ENCODE measurements around the gene SLC8A1.

Gene SLC8A1

DNA sequence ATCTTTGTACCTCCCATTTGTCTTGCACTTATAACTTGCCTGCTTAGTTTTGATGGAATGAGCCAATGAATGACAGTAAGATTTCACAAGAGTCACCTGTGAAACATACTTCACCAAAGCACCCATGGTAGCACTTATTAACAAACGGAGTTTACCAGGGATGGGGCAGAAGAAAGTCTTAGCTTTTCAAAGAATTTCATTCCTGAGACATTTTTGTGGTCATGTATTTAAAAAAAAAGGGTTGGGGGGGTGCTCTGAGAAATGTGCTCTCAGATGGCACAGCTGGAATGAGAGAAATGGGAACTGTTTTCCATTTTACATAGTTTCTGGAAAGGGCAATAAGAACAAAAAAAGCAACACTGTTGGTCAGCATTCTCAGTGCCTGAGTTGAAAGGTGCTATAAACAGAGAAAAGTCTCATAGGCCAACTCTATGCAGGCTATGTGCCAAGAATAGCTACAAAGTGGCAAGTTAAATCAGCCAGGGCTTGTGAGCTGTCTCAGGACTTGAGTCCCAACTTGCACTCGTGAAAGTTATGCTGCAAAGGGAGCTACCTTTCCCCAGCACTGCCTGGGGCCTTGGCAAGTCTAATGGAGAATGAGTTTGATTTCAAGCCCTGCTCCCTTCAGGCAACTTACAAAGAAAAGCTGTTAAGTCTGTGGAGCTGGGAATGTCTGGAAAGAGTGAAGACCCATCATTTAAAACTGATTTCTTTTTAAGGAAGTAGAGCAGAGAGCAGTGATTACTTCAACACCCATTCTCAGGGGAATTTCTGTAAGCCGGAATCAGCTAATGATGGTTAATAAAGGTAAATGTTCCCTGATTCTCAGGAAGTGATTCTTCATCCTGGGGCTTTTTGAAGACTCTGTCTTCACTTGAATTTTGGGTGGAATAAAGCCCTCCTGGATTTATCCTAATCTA, 170.6 kb downstream of the SLC8A1 start:
- no peak overlapping the region for H3K27ac Mint-ChIP-seq (ENCODE audit: low read depth)
- ATAC-seq (replicated peaks; ENCODE audit: extremely low read depth, poor library complexity, severe bottlenecking) (no peak), DNase-seq (ENCODE audit: low spot score in 2 of 2) (no peak)
- H3K9me3 Mint-ChIP-seq: no peaks in the 10 kb centered on the region
- no peaks in the 10 kb centered on the region for H3K36me3 Mint-ChIP-seq (ENCODE audit: insufficient read depth)
- H3K27me3 Mint-ChIP-seq: no peaks in the 10 kb centered on the region
- H3K4me3 Mint-ChIP-seq: no peak overlapping the region
- no peaks in the 10 kb centered on the region for H3K4me1 Mint-ChIP-seq

DNA sequence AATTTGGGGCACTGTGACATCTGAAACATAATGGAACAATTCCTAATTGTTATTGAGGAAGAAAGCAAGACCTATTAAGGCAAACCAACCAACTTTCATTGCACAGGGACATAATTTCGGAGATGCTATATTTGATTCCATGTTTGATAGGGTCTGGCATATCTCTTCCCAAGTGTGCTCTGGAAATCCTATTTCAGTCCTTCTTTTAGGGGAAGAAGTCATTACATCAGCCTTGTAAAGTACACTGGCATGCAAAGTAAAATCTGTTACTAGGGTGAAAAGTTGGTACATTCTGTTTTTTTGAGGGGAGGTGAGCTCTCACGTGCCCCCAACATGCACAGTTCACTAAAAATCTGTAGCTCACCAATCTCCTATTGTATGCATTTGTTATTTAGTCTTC, 172.4 kb downstream of the SLC8A1 start:
- Mint-ChIP-seq H3K27me3 (no peaks in the 10 kb centered on the region), H3K9me3 (no peaks in the 10 kb centered on the region), H3K27ac (ENCODE audit: low read depth) (no peak overlapping the region), H3K4me1 (no peaks in the 10 kb centered on the region), H3K36me3 (ENCODE audit: insufficient read depth) (no peaks in the 10 kb centered on the region), H3K4me3 (no peak overlapping the region)
- DNase-seq (ENCODE audit: low spot score in 2 of 2) (no peak), ATAC-seq (replicated peaks; ENCODE audit: extremely low read depth, poor library complexity, severe bottlenecking) (no peak)

DNA sequence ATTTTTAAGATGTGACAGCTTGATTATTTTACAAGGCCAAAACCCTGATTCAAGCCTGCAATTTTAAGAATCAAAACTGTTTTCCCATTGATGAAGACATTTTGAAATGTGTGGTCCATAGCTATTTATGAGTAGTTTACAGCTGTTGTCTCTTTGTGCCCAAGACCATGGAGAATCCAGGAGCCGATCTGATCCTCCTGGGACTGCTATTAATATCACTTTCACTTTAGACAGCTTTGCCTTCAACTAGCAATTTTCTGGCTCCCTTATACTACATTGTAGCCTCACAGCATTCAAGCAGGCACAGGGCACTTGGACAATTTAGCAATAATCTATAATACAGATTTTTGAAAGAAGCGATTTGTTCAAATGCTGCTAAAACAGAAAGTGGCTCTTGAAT, 172.9 kb downstream of the SLC8A1 start:
- no peaks in the 10 kb centered on the region for H3K9me3 Mint-ChIP-seq
- no peak for DNase-seq (ENCODE audit: low spot score in 2 of 2)
- no peaks in the 10 kb centered on the region for H3K4me1 Mint-ChIP-seq
- no peak overlapping the region for H3K27ac Mint-ChIP-seq (ENCODE audit: low read depth)
- no peaks in the 10 kb centered on the region for H3K27me3 Mint-ChIP-seq
- H3K36me3 Mint-ChIP-seq (ENCODE audit: insufficient read depth): no peaks in the 10 kb centered on the region
- ATAC-seq (replicated peaks; ENCODE audit: extremely low read depth, poor library complexity, severe bottlenecking): no peak
- H3K4me3 Mint-ChIP-seq: no peak overlapping the region

DNA sequence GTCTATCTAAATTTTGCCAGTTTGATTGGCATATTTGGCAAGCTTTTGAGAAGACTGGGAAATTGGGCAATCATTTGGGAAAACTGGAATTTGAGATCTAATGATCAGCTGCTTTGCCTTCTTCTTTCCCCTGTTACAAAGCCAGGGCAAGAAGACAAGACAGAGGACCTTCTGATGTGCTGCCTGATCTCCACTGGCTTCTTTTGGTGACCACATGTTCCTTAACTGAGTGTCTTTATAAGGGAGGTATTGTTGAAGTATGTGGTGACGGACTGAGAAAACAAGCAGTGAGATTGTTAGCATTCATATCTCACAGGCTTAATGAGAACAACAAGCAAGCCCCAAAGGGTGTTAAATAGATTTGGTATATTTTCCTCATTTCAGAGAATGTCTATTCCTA, 175.8 kb downstream of the SLC8A1 start:
- DNase-seq (ENCODE audit: low spot score in 2 of 2) (no peak), ATAC-seq (replicated peaks; ENCODE audit: extremely low read depth, poor library complexity, severe bottlenecking) (no peak)
- no peaks in the 10 kb centered on the region for H3K4me1 Mint-ChIP-seq
- H3K36me3 Mint-ChIP-seq (ENCODE audit: insufficient read depth): no peaks in the 10 kb centered on the region
- H3K27ac Mint-ChIP-seq (ENCODE audit: low read depth): no peak overlapping the region
- H3K9me3 Mint-ChIP-seq: no peaks in the 10 kb centered on the region
- H3K27me3 Mint-ChIP-seq: no peaks in the 10 kb centered on the region
- H3K4me3 Mint-ChIP-seq: no peak overlapping the region

DNA sequence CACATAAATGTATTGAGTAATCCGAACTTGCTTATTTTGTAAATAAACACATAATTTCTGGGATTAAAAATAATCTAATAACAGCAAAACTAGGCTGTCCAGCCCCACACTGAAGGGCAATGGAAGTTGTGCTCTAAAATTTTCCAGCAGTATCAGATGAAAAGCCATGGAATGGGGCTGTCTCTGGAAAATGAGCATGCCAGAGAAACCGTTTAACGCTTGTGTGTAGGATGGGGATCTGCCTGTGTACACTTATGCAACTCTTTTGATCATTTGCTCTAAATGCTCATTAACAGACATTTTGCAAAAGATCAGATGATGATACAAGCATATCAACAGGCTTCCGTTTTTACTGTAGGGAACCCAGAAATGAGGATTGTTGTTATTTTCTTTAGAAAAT, 177.6 kb downstream of the SLC8A1 start:
- Mint-ChIP-seq H3K27me3 (no peaks in the 10 kb centered on the region), H3K4me3 (no peak overlapping the region), H3K27ac (ENCODE audit: low read depth) (no peak overlapping the region), H3K36me3 (ENCODE audit: insufficient read depth) (no peaks in the 10 kb centered on the region), H3K9me3 (no peaks in the 10 kb centered on the region), H3K4me1 (no peaks in the 10 kb centered on the region)
- DNase-seq (ENCODE audit: low spot score in 2 of 2) (no peak), ATAC-seq (replicated peaks; ENCODE audit: extremely low read depth, poor library complexity, severe bottlenecking) (no peak)

DNA sequence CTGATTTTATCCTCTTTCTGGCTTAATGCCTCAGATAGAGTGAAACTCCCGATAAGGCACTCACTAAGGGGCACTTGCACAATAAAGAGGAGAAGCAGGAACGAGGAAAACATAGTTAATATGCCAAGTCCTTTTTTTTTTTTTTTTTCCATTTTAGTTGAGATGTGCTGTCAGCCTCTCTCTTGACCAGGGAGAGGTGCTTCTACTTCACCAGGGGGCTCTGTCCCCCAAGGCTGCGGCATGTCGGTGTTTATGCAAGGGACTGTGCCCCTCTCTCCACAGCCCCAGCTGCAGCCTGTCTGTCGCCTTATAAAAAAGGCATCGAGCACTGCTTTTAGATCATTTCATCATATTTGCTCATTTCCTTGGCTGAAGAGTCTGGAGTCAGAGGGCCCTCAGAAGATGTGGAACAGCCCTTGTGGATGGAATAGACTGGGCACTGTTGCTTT, 178.1 kb downstream of the SLC8A1 start:
- ATAC-seq (replicated peaks; ENCODE audit: extremely low read depth, poor library complexity, severe bottlenecking) (no peak), DNase-seq (ENCODE audit: low spot score in 2 of 2) (no peak)
- Mint-ChIP-seq H3K36me3 (ENCODE audit: insufficient read depth) (no peaks in the 10 kb centered on the region), H3K4me3 (no peak overlapping the region), H3K27ac (ENCODE audit: low read depth) (no peak overlapping the region), H3K4me1 (no peaks in the 10 kb centered on the region), H3K9me3 (no peaks in the 10 kb centered on the region), H3K27me3 (no peaks in the 10 kb centered on the region)

DNA sequence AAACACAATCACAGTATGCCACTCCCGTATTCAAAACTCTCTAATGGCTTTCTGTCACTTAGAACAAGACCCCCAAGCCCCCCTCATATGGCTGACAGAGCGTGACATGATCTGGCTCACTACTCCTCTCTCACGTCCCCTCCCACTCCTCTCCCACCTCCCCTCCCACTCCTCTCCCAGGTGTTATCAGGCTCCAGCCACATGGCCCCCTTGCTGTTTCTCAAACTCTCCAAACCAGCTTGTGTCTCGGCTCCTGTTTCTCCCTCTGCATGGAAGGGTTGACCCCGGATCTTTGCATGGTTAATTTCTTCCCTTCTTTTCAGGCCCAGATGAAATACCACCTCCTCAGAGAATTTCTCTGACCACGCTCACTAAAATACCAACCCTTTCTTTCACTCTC, 180.8 kb downstream of the SLC8A1 start:
- ATAC-seq (replicated peaks; ENCODE audit: extremely low read depth, poor library complexity, severe bottlenecking) (no peak), DNase-seq (ENCODE audit: low spot score in 2 of 2) (no peak)
- no peaks in the 10 kb centered on the region for H3K9me3 Mint-ChIP-seq
- H3K4me1 Mint-ChIP-seq: no peaks in the 10 kb centered on the region
- H3K36me3 Mint-ChIP-seq (ENCODE audit: insufficient read depth): no peaks in the 10 kb centered on the region
- H3K27ac Mint-ChIP-seq (ENCODE audit: low read depth): no peak overlapping the region
- no peak overlapping the region for H3K4me3 Mint-ChIP-seq
- H3K27me3 Mint-ChIP-seq: no peaks in the 10 kb centered on the region

DNA sequence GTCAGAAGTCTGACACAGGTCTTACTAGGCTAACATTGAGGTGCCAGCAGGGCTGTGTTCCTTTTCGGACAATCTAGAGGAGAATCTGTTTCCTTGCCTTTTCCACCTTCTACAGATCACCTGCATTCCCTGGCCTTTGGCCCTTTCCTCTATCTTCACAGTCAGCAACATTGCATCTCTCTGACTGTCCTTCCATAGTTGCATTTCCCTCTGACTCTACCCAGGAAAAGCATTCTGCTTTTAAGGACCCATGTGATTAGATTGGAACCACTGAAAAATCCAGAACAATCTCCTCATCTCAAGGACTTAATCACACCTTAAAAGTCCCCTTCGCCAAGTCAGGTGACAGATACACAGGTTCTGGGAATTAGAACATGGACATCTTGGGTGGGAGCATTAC, 181.5 kb downstream of the SLC8A1 start:
- no peaks in the 10 kb centered on the region for H3K4me1 Mint-ChIP-seq
- DNase-seq (ENCODE audit: low spot score in 2 of 2): no peak
- no peak overlapping the region for H3K4me3 Mint-ChIP-seq
- no peaks in the 10 kb centered on the region for H3K9me3 Mint-ChIP-seq
- no peaks in the 10 kb centered on the region for H3K36me3 Mint-ChIP-seq (ENCODE audit: insufficient read depth)
- H3K27me3 Mint-ChIP-seq: no peaks in the 10 kb centered on the region
- H3K27ac Mint-ChIP-seq (ENCODE audit: low read depth): no peak overlapping the region
- ATAC-seq (replicated peaks; ENCODE audit: extremely low read depth, poor library complexity, severe bottlenecking): no peak

DNA sequence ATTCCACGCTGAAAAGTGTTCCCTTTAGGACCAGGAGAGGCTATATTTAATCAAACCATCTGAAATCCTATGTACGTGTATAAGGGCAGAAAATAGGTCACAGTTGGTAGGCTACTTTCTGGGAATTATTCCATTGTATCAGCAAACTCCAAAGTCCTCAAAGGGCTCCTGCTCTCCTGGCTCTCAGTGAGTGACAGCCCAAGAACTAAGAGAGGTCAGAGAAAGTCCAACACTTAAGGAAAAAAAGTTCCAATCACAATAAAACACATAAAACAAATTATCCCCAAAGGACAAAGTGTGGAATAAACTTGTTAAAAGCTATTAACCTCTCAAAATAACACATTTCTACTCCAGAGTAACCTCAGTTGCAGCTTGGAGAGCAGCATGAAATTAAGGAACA, 183.3 kb downstream of the SLC8A1 start:
- Mint-ChIP-seq H3K27me3 (no peaks in the 10 kb centered on the region), H3K4me1 (no peaks in the 10 kb centered on the region), H3K9me3 (no peaks in the 10 kb centered on the region), H3K27ac (ENCODE audit: low read depth) (no peak overlapping the region), H3K4me3 (no peak overlapping the region), H3K36me3 (ENCODE audit: insufficient read depth) (no peaks in the 10 kb centered on the region)
- ATAC-seq (replicated peaks; ENCODE audit: extremely low read depth, poor library complexity, severe bottlenecking): no peak
- DNase-seq (ENCODE audit: low spot score in 2 of 2): no peak

DNA sequence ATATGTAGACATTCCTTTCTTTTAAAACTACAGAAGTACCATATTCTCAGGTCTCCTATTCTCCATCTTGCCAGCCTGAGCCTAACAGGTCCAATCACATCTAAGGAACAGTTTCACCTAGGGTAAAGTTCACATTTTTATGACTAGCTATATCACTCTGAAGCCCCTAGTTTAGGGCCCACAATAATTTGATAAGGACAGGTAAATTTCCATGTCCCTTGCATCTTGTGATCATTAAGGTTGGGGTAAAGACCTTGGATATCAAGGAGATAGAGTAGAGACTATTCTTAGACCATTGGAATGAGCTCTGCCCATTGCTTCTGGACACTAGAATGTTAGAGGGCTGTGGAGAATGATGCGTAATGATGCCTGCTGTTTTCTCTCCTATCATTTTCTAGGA, 185.7 kb downstream of the SLC8A1 start:
- ATAC-seq (replicated peaks; ENCODE audit: extremely low read depth, poor library complexity, severe bottlenecking): no peak
- H3K4me3 Mint-ChIP-seq: no peak overlapping the region
- no peaks in the 10 kb centered on the region for H3K4me1 Mint-ChIP-seq
- no peak overlapping the region for H3K27ac Mint-ChIP-seq (ENCODE audit: low read depth)
- H3K27me3 Mint-ChIP-seq: no peaks in the 10 kb centered on the region
- no peaks in the 10 kb centered on the region for H3K9me3 Mint-ChIP-seq
- no peak for DNase-seq (ENCODE audit: low spot score in 2 of 2)
- H3K36me3 Mint-ChIP-seq (ENCODE audit: insufficient read depth): no peaks in the 10 kb centered on the region

DNA sequence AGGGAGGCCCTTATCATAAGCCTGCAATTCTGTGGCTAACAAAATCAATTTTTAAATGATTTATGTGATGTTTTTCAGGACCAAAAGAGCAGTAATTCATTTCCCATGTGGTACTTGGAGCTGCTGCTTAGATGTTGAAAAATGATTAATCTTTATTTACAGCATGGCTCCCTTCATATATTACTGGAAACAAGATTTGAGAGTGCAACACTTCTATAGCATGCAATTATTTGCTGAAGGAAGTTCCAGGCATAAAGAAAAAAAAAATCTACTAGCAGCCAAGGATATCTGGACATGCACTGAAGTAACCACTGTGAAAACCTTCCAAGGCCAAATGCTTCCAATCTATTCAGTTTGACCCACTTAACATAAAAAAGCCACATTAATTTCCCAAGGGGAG, 186.3 kb downstream of the SLC8A1 start:
- ATAC-seq (replicated peaks; ENCODE audit: extremely low read depth, poor library complexity, severe bottlenecking) (no peak), DNase-seq (ENCODE audit: low spot score in 2 of 2) (no peak)
- Mint-ChIP-seq H3K27me3 (no peaks in the 10 kb centered on the region), H3K36me3 (ENCODE audit: insufficient read depth) (no peaks in the 10 kb centered on the region), H3K4me1 (no peaks in the 10 kb centered on the region), H3K27ac (ENCODE audit: low read depth) (no peak overlapping the region), H3K9me3 (no peaks in the 10 kb centered on the region), H3K4me3 (no peak overlapping the region)

DNA sequence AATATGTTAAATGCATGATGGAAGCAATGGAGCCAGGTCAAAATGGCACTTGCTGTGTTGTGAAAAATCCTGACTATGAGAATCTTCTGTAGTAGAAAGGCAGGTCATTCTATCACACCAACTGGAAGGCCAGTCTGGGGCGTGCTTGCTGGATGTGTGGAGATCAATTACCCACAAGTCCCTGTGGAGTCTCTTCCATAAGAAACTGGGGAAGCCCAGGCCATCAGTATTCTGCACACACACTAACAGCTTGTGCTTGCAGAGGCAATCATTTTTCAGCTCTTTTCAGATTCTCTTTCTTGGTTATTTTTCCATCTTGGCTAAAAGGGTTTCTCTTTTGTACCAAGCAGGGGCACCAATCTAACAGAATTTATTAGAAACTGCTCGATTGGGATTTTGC, 190.8 kb downstream of the SLC8A1 start:
- no peaks in the 10 kb centered on the region for H3K36me3 Mint-ChIP-seq (ENCODE audit: insufficient read depth)
- H3K27me3 Mint-ChIP-seq: no peaks in the 10 kb centered on the region
- DNase-seq (ENCODE audit: low spot score in 2 of 2): no peak
- no peak overlapping the region for H3K4me3 Mint-ChIP-seq
- no peak for ATAC-seq (replicated peaks; ENCODE audit: extremely low read depth, poor library complexity, severe bottlenecking)
- H3K9me3 Mint-ChIP-seq: no peaks in the 10 kb centered on the region
- no peaks in the 10 kb centered on the region for H3K4me1 Mint-ChIP-seq
- no peak overlapping the region for H3K27ac Mint-ChIP-seq (ENCODE audit: low read depth)

DNA sequence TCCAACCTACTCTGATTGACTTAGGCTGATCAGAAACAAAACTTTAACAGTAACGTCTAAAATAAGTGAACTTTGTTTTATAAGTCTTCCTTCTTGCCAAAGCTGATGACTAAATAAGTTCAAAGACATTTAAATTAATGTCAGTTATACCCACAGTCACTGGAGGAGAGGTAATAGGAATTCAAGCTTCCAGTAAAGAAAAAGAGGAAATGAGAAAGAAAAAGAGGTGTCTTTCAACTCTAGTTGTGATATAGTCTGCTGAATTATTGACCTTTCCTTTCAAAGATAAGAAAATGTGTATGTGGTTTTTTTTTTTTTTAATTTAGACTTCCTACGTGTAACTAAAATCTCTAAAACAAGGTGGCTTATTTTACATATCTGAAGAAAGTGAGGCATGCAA, 191.5 kb downstream of the SLC8A1 start:
- DNase-seq (ENCODE audit: low spot score in 2 of 2) (no peak), ATAC-seq (replicated peaks; ENCODE audit: extremely low read depth, poor library complexity, severe bottlenecking) (no peak)
- Mint-ChIP-seq H3K36me3 (ENCODE audit: insufficient read depth) (no peaks in the 10 kb centered on the region), H3K4me3 (no peak overlapping the region), H3K27ac (ENCODE audit: low read depth) (no peak overlapping the region), H3K27me3 (no peaks in the 10 kb centered on the region), H3K4me1 (no peaks in the 10 kb centered on the region), H3K9me3 (no peaks in the 10 kb centered on the region)
